Smooth muscle cell (in vitro differentiated cells): Measurements from ENCODE around the gene ZNF574. TPM values are rescaled to one million over a fixed set of nuclear protein-coding genes. Genes with fewer than 3 reads are reported as not detected.

Experiments
- DNase-seq: peaks from one replicate; lab custom pipeline; 2025; ENCODE audit not compliant: unreplicated experiment; lab: John Stamatoyannopoulos, UW
- H2AFZ ChIP-seq: fragments of 200-600 bp; sonication (generic); 2 replicates; pipeline ENCODE4 v1.6.0; 2016; ENCODE audit warnings: antibody characterized with exemption, low read depth, mild to moderate bottlenecking
- H3F3A ChIP-seq: fragments of 200-600 bp; sonication (generic); 2 replicates; pipeline ENCODE4 v1.6.0; 2017; ENCODE audit warnings: antibody characterized with exemption, low read depth
- H3K27ac ChIP-seq: fragments of 200-600 bp; sonication (generic); 2 replicates; pipeline ENCODE4 v1.5.1; 2016; ENCODE audit warnings: low read depth, mild to moderate bottlenecking
- H3K27me3 ChIP-seq: fragments of 200-600 bp; sonication (generic); 2 replicates; pipeline ENCODE4 v1.6.1; 2016; ENCODE audit warnings: low read depth, mild to moderate bottlenecking
- H3K36me3 ChIP-seq: fragments of 200-600 bp; sonication (generic); 2 replicates; pipeline ENCODE4 v1.5.1; 2016; ENCODE audit warnings: low read depth
- H3K4me1 ChIP-seq: fragments of 200-600 bp; sonication (generic); 2 replicates; pipeline ENCODE4 v1.5.1; 2016; ENCODE audit warnings: low read depth
- H3K4me2 ChIP-seq: fragments of 200-600 bp; sonication (generic); 2 replicates; pipeline ENCODE4 v1.6.0; 2016; ENCODE audit warnings: mild to moderate bottlenecking
- H3K4me3 ChIP-seq: fragments of 200-600 bp; sonication (generic); 2 replicates; pipeline ENCODE4 v1.5.1; 2016; ENCODE audit warnings: mild to moderate bottlenecking
- H3K79me2 ChIP-seq: fragments of 200-600 bp; sonication (generic); 2 replicates; pipeline ENCODE4 v1.6.0; 2016; ENCODE audit warnings: low read depth, mild to moderate bottlenecking
- H3K9ac ChIP-seq: fragments of 200-600 bp; sonication (generic); 2 replicates; pipeline ENCODE4 v1.6.0; 2016; ENCODE audit warnings: low read depth
- H3K9me3 ChIP-seq: fragments of 200-600 bp; sonication (generic); replicated peaks from 2 replicates; pipeline ENCODE4 v1.5.1; 2016; ENCODE audit warnings: low read depth
- H4K20me1 ChIP-seq: fragments of 200-600 bp; sonication (generic); 2 replicates; pipeline ENCODE4 v1.6.0; 2016; ENCODE audit warnings: low read depth
- CTCF ChIP-seq: fragments of 200-600 bp; sonication (generic); IDR thresholded peaks from 2 replicates; pipeline ENCODE4 v1.5.1; 2017; ENCODE audit warnings: borderline replicate concordance, mild to moderate bottlenecking, antibody characterized with exemption; ENCODE audit not compliant: insufficient read depth, poor library complexity, severe bottlenecking
- WGBS: methylation state at CpG from one replicate; pipeline ENCODE4 v1.1.7; 2016; ENCODE audit warnings: low lambda C conversion rate; 5-methylcytosine and 5-hydroxymethylcytosine counted together
- polyA plus RNA-seq: library from polyadenylated mRNA; unstranded; fragments of >200 nt; fragmentation: Nextera tagmentation; extraction: Ambion mirVana; gene quantifications from 2 replicates; pipeline ENCODE4 v1.2.1, GENCODE V29; 2016
- total RNA-seq: library from RNA; depleted of rRNA; stranded (reverse); fragments of >200 nt; gene quantifications from 2 replicates; pipeline ENCODE4 v1.2.3, GENCODE V29; 2014

ZNF574 gene
- total RNA-seq = 8.9 and 13.6 TPM in 2 replicates
- polyA plus RNA-seq = 20.5 and 22.9 TPM in 2 replicates

- Histone ChIP-seq H3K36me3 (no peaks in the 10 kb centered on the region), H3K9me3 (no peaks in the 10 kb centered on the region), H3K4me2 (peak within 1 kb of the TSS; percentile 87), H3F3A (no peaks in the 10 kb centered on the region), H4K20me1 (peaks cover 45% of the 10 kb centered on the region), H3K79me2 (peaks cover 26% of the 10 kb centered on the region), H3K27me3 (no peaks in the 10 kb centered on the region), H2AFZ (peak within 1 kb of the TSS; percentile 96), H3K4me3 (peak within 1 kb of the TSS; percentile 62), H3K4me1 (peaks cover 16% of the 10 kb centered on the region), H3K9ac (peak within 1 kb of the TSS; percentile 96), H3K27ac (peak within 1 kb of the TSS; percentile 95)
- TF ChIP-seq CTCF = no peak
- DNase-seq = peak; percentile 99
- under 1% methylated on average over 55 of the region's 80 CpGs for WGBS
Measured at GRCh38 chr19:42075616-42076379, at the start of gene ZNF574. TSS of gene ZNF574 (plus strand) at chr19:42076166. CDS start at chr19:42078607, 2,441 bp downstream.

- Histone ChIP-seq H3K4me2 (no peak overlapping the region), H3K27me3 (no peaks in the 10 kb centered on the region), H3K9me3 (no peaks in the 10 kb centered on the region), H3F3A (no peaks in the 10 kb centered on the region), H4K20me1 (no peaks in the 10 kb centered on the region), H3K36me3 (no peaks in the 10 kb centered on the region), H2AFZ (no peak overlapping the region), H3K79me2 (no peaks in the 10 kb centered on the region), H3K4me1 (no peaks in the 10 kb centered on the region), H3K9ac (no peak overlapping the region), H3K27ac (no peak overlapping the region), H3K4me3 (no peak overlapping the region)
- DNase-seq = no peak
- WGBS = 53% methylated on average over 8 of the region's 8 CpGs
- peak; percentile 51 for TF ChIP-seq CTCF
Measured at GRCh38 chr19:42028304-42029216, 47.4 kb upstream of the ZNF574 start.

- H3F3A ChIP-seq = no peaks in the 10 kb centered on the region
- H3K27ac ChIP-seq = no peak overlapping the region
- 88% methylated on average over 7 of the region's 7 CpGs for WGBS
Measured at GRCh38 chr19:42030645-42031440, 45.1 kb upstream of the ZNF574 start.

More at GRCh38 chr19:42030645-42031440, 45.1 kb upstream of the ZNF574 start:
- Histone ChIP-seq H3K9ac (no peak overlapping the region), H4K20me1 (no peaks in the 10 kb centered on the region), H2AFZ (no peak overlapping the region), H3K4me3 (no peak overlapping the region), H3K27me3 (no peaks in the 10 kb centered on the region), H3K36me3 (no peaks in the 10 kb centered on the region), H3K4me2 (no peak overlapping the region), H3K79me2 (no peaks in the 10 kb centered on the region), H3K9me3 (no peaks in the 10 kb centered on the region), H3K4me1 (no peaks in the 10 kb centered on the region)
- no peak for DNase-seq
- TF ChIP-seq CTCF = no peak
